A549 (cell line): Measurements from ENCODE around the gene SMOC1.

Experiments used
- CEBPB ChIP-seq, 2 experiments: fragments of >200 bp in 1 of 2; sonication (Bioruptor Twin) in 1 of 2; formaldehyde crosslinking in 1 of 2; IDR thresholded peaks; 2 replicates each; pipeline ENCODE4 v1.6.1; 2012 to 2016
- CTCF ChIP-seq: fragments of >200 bp; sonication (Bioruptor Twin); formaldehyde crosslinking; IDR thresholded peaks from 3 replicates; pipeline ENCODE4 v1.5.1; 2016
- HOXA7 ChIP-seq: fragments of 250-450 bp; sonication (Bioruptor Pico); IDR thresholded peaks from 2 replicates; pipeline ENCODE4 v1.5.0; 2020; ENCODE audit warnings: mild to moderate bottlenecking, moderate library complexity
- POLR2A ChIP-seq: IDR thresholded peaks from 2 replicates; pipeline ENCODE4 v1.6.1; 2012; ENCODE audit warnings: mild to moderate bottlenecking, low read length
- RFX5 ChIP-seq: fragments of 450-650 bp; IDR thresholded peaks from 2 replicates; pipeline ENCODE4 v1.7.1; 2014; ENCODE audit warnings: antibody characterized with exemption, mild to moderate bottlenecking, moderate library complexity

GRCh38 chr14:69972755-69973154, 93.5 kb downstream of the SMOC1 start:
- no peak for TF ChIP-seq RFX5
- TF ChIP-seq CTCF = no peak
- TF ChIP-seq POLR2A = no peak
- no peak for TF ChIP-seq HOXA7 (CRISPR knock-in tag)
- TF ChIP-seq CEBPB (IDR thresholded peaks at IDR 0.05) = no peak
